Measurements from ENCODE around the gene CACNA2D2. TPM values are rescaled to one million over a fixed set of nuclear protein-coding genes. Genes with fewer than 3 reads are reported as not detected.
A peak's percentile ranks its signal among the peaks of the same experiment; 100 is the strongest.

The CACNA2D2 gene
- 1 to 10 TPM in 2 of 4 donors, under 1 TPM in 2; 0.56 to 1.6 (median 1.2) TPM for total RNA-seq
- under 1 TPM; 0.14 to 0.83 (median 0.77) TPM for polyA plus RNA-seq
- long read RNA-seq, donor 1, partial matches to known transcripts = 1 of 1 reads
- long read RNA-seq, donor 1, other reads (novel, unspliced or antisense) = 0 of 1 reads
- long read RNA-seq, donor 2 = 0 reads

DNA sequence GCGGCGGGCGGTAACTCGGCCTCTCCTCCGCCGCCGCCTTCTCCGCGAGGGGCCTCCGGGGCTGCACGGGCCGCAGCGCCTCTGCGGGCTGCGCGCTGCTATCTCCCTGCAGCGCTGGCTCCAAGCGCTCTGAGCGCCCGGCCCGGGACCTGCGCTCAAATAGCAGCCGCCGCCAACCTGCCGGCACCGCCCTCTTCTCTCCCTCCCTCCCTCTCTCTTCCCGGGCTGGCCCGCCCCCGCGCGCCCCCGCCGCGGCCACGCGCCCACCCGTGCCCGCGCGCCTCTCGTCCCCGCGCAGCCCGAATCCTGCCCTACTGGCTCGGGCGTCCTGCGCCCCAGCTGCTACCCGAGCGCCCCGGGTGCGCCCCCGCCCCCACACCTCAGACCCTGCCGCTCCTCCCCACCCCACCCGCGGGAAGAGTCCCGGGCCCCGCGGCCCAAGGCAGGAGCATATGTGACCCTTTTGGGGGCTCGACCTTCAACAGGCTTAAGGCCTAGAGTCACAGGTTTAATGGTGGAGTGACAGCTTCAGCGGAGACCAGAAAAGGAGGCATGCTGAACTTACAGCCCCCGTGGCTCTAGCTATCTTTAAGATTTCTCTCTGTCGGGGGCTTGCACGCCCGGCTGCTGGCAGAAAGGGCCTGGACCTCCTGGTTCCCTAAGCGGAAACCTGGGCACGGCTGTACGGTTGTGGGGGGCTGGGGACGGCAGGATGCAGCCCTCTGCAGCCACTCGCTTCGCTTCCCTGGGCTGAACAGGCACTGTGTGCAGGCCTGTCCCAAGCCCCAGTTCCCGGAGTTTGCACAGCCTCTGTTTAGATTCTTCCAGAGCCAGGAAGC lies at the start of gene CACNA2D2:
TSS of gene CACNA2D2 (minus strand) at position 131 of the 839 bp plus-strand sequence. CDS start 211 bp downstream, outside the sequence.
- peak within 1 kb of the TSS; percentile 36 for H3K27ac ChIP-seq
- TF ChIP-seq, protein P1, sequence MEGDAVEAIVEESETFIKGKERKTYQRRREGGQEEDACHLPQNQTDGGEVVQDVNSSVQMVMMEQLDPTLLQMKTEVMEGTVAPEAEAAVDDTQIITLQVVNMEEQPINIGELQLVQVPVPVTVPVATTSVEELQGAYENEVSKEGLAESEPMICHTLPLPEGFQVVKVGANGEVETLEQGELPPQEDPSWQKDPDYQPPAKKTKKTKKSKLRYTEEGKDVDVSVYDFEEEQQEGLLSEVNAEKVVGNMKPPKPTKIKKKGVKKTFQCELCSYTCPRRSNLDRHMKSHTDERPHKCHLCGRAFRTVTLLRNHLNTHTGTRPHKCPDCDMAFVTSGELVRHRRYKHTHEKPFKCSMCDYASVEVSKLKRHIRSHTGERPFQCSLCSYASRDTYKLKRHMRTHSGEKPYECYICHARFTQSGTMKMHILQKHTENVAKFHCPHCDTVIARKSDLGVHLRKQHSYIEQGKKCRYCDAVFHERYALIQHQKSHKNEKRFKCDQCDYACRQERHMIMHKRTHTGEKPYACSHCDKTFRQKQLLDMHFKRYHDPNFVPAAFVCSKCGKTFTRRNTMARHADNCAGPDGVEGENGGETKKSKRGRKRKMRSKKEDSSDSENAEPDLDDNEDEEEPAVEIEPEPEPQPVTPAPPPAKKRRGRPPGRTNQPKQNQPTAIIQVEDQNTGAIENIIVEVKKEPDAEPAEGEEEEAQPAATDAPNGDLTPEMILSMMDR (IDR thresholded peaks at IDR 0.05) = no peak
- no peaks in the 10 kb centered on the region for H3K36me3 ChIP-seq (ENCODE audit: insufficient read depth in 1 of 2, low read depth in 1 of 2)
- no peaks in the 10 kb centered on the region for H3K4me1 ChIP-seq
- WGBS, 3 donors = 9 to 13% (median 12%) methylated on average over 41 to 71 of the region's 71 CpGs
- intact Hi-C loops (cut with DNase I) = no loop called here
- DNase-seq (peak; percentile 61 to 84), ATAC-seq (peak; percentile 75 to 95 (median 88))
- peak within 1 kb of the TSS; percentile 75 for H3K4me3 ChIP-seq
- H3K27me3 ChIP-seq (ENCODE audit: insufficient read depth in 3 of 3, low read length in 2 of 3) = no peaks in the 10 kb centered on the region
- no peaks in the 10 kb centered on the region for H3K9me3 ChIP-seq

DNA sequence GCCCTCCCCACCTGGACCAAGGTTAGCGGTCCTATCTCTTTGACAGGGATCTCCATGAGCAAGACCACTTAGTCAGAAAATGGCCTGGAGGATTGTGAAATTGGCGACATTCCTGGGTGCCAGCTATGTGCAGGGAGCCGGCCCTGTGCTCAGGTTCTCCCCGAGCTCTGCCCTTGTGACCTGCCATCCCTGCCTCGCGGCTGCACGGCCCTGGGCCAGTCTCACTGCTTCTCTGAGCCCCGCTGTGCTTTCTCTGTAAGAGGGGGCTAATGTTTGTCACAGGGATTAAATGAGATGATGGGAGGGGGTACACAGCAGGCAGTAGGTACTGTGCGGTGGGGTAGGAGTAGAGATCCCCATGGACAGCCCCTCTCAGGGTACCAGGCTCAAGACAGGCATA lies 49.2 kb upstream of the CACNA2D2 start:
- Histone ChIP-seq H3K4me3 (no peak overlapping the region), H3K9me3 (no peaks in the 10 kb centered on the region), H3K27me3 (ENCODE audit: insufficient read depth in 3 of 3, low read length in 2 of 3) (peaks cover 0 to 1% (median 0%) of the 10 kb centered on the region in 3 donors), H3K27ac (no peak overlapping the region), H3K4me1 (no peaks in the 10 kb centered on the region), H3K36me3 (ENCODE audit: insufficient read depth in 1 of 2, low read depth in 1 of 2) (no peaks in the 10 kb centered on the region)
- WGBS, 3 donors = 77 to 84% (median 79%) methylated on average over 9 of the region's 9 CpGs
- intact Hi-C loops (cut with DNase I) = no loop called here
- ATAC-seq (no peak), DNase-seq (no peak)
- TF ChIP-seq, protein P1 (IDR thresholded peaks at IDR 0.05) = no peak

DNA sequence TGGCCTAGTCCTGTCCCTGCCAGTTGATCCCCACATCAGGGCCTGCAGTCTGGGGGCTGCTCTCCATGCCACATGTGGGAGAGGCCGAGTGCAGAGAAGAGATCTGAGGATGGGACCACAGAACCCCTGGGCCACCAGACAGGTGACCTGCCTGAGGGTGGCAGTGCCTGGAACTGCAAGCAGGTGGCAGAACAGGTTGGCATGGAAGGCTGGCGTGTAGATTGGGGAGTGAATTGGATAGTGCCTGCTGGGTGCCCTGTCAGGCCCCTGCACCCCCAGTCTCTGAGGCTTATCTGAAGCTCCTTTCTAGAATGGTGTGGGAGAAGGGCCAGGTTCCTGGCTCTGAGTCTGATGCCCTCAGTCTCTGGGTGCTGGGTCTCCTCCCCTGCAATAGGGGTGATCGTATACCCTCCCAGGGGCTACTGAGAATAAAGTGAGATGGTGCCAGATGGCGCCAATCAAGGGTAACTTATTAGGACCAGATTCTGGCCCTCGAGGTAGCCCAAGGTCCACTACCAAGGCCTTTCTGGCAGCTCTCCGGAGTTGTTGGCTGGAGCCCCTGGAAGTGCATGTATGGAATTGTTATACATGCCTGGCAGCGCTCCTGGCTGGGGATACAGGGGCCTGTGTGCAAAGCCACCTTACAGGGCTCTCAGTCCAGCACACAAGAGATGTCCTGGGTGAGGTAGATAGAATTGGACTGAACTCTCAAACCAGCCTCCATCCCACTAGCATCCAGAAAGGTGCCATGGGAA lies 48.4 kb upstream of the CACNA2D2 start:
- DNase-seq (no peak), ATAC-seq (no peak)
- peaks cover 0 to 1% (median 0%) of the 10 kb centered on the region in 3 donors for H3K27me3 ChIP-seq (ENCODE audit: insufficient read depth in 3 of 3, low read length in 2 of 3)
- TF ChIP-seq, protein P1 (IDR thresholded peaks at IDR 0.05) = no peak
- H3K9me3 ChIP-seq = no peaks in the 10 kb centered on the region
- H3K4me1 ChIP-seq = no peaks in the 10 kb centered on the region
- no peak overlapping the region for H3K27ac ChIP-seq
- 77 to 81% (median 78%) methylated on average over 7 of the region's 7 CpGs for WGBS, 3 donors
- H3K4me3 ChIP-seq = no peak overlapping the region
- no peaks in the 10 kb centered on the region for H3K36me3 ChIP-seq (ENCODE audit: insufficient read depth in 1 of 2, low read depth in 1 of 2)
- intact Hi-C loops (cut with DNase I) = no loop called here

DNA sequence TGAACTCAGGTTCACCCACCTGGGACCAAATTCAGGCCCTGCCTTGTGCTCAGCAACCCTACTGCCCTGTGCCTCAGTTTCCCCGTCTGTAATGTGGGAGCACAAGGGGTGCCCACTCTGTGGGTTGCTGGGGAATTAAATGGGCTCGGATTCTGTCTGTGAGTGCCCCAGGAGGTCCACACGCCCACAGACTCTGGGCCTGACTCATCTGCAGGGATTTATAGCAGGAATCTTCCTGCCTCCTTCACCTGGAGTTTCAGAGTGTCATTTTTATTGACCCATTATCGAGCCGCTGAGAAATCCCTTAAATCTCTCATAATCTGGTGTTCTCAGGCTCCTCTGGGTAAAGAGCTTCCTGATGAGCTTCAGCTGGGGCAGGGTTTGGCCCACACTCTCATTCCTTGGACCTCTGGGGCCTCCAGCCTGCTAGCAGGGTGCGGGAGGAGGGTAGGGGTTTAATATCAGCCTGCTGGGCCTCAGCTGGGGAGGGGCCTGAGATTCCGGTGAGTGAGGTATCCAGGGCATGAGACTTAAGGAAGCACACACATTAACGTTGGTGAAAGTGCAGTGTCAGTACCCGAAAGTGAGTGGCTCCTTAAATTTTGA lies 47.7 kb upstream of the CACNA2D2 start:
- DNase-seq = no peak
- intact Hi-C loops (cut with DNase I) = no loop called here
- peaks cover 0 to 1% (median 0%) of the 10 kb centered on the region in 3 donors for H3K27me3 ChIP-seq (ENCODE audit: insufficient read depth in 3 of 3, low read length in 2 of 3)
- TF ChIP-seq, protein P1 (IDR thresholded peaks at IDR 0.05) = no peak
- WGBS, 3 donors = 63 to 72% (median 68%) methylated on average over 9 of the region's 9 CpGs
- no peak for ATAC-seq
- H3K4me3 ChIP-seq = no peak overlapping the region
- H3K4me1 ChIP-seq = no peaks in the 10 kb centered on the region
- H3K9me3 ChIP-seq = no peaks in the 10 kb centered on the region
- no peak overlapping the region for H3K27ac ChIP-seq
- H3K36me3 ChIP-seq (ENCODE audit: insufficient read depth in 1 of 2, low read depth in 1 of 2) = no peaks in the 10 kb centered on the region

Measured in psoas muscle (tissue), 8 donors.